ENCODE results near the gene ANKRD42.

- TF ChIP-seq, protein P1, sequence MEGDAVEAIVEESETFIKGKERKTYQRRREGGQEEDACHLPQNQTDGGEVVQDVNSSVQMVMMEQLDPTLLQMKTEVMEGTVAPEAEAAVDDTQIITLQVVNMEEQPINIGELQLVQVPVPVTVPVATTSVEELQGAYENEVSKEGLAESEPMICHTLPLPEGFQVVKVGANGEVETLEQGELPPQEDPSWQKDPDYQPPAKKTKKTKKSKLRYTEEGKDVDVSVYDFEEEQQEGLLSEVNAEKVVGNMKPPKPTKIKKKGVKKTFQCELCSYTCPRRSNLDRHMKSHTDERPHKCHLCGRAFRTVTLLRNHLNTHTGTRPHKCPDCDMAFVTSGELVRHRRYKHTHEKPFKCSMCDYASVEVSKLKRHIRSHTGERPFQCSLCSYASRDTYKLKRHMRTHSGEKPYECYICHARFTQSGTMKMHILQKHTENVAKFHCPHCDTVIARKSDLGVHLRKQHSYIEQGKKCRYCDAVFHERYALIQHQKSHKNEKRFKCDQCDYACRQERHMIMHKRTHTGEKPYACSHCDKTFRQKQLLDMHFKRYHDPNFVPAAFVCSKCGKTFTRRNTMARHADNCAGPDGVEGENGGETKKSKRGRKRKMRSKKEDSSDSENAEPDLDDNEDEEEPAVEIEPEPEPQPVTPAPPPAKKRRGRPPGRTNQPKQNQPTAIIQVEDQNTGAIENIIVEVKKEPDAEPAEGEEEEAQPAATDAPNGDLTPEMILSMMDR (conservative IDR thresholded peaks at IDR 0.05; ENCODE audit: low read length), result no peak
- no peak for TF ChIP-seq EZH2phosphoT487 (IDR thresholded peaks at IDR 0.05; ENCODE audit: borderline replicate concordance)
These were observed 91.1 kb downstream of the ANKRD42 start for GRCh38 chr11:83284501-83285150.
